Glomerular visceral epithelial cell (primary cell): ENCODE data around the gene SH3D21.

Experiments
- DNase-seq: peaks from one replicate; pipeline ENCODE4 v3.0.0-alpha.2; 2016; ENCODE audit errors: extremely low spot score

Gene SH3D21

DNA sequence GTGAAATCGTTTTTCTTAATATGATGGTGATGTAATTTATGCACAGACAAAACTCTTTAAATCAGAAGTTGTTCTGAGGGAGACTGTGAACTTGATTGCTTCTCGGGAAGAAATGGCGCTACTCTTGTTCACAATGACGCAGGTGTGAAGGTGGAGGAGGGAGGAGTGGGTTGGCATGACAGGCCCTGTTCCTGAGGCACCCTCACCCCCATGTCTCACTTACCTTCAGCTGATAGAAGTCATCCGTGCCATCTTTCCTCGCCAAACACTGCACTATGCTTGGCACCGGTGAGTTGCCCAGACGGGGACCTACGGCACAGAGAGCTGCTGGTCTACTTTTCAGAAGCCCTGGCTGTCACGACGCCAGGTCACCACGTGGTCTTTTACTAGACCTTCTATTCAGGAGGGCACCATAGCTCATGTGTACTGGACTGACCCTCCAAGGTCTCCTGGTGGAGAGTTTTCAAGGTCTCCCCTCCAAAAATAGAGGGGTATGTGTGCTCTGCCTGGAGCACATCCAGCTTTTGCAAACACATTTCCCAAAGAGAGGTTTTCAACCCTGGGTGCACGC lies 52.4 kb downstream of the SH3D21 start:
- DNase-seq, result no peak

DNA sequence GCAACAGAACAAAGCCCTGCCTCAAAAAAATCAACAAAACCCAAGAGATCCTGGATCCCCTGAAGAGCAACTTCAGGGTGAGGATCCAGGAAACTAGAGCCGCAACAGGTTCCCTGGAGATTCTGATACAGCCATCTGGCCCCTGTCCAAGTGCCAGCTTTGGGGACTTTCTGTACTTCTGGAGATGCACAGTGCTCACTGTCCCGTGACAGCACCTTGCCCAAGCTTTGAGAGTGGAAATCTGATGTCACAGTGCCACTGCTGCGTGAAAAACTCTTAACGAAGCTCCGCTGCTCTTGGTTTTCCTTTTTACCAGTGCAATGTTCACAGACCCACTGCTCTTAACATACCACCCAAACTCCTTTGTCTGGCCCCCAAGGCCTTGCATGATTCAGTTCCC lies 53.2 kb downstream of the SH3D21 start:
- no peak for DNase-seq

DNA sequence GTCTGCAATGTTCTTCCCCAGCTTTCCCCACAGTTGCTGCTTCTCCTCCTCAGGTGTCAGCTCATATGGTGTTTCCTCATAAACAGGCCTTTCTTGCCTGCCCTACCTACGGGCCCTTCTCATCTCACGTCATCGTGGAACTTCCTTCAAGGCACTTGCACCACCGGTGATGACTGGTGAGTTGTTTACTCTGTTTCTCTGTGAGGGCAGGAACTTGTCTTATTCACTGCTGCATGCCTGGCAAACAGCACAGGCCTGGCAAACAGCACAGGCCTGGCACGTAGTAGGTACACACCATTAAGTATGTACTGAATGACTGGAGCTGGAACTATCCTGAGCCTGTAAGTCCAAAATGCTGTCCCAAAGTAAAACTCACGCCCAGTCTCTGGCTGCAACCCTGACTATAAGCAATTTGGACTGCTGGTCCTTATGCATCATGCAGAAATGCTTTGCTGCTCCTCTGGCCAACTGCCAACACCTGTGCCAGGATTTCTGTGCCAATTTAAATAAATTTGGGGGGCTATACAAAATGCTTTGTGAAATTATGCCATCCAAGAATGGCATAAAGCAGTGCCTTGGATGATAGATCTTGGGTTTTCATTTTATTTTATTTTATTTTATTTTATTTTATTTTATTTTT lies 53.9 kb downstream of the SH3D21 start:
- DNase-seq, result no peak

DNA sequence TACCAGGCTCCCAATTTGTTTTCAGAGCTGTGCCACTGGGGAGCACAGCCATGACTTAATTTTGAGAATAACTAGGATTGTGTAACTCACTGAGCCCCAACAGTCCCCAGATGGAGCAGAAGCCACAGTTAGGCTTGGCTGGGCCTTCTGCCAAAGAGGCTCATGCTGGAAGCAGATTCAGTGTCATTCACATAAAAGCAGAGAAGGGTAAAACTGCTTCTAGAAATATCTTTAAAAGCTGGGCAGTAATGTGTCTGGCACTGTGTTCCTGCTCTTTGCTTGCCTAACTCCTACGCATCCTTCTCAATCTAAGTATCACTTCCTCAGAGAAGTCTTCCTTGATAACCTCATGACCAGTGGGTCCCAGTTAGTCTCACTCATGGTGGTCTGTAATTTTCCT lies 59.2 kb downstream of the SH3D21 start:
- no peak for DNase-seq

DNA sequence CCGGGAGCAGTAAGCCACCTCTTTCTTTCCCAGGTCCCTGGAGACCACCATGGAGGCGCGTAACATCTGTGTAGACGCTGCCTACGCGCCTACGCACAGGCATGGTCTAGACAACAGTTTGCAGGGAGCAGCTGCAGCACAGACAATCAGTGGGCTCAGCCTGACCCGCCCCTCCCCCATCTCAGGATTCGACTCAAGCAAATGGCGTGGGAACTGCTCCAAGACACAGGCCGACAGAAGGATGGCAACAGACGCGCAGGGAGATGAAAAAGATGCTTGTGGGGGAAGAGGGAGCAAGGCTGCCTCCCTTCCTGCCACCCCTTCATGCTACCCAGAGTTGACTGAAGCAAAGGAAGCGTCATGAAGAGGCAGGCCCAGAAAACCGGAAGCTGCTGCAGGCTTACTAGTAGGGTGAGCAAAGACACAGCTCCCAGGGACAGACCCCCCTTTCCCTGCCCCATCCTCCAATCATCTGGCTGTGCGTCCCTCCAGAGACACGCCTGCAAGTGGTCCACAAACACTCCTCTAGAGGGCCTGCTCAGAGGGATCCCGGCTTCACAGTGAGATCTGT lies 60.0 kb downstream of the SH3D21 start:
- no peak for DNase-seq

DNA sequence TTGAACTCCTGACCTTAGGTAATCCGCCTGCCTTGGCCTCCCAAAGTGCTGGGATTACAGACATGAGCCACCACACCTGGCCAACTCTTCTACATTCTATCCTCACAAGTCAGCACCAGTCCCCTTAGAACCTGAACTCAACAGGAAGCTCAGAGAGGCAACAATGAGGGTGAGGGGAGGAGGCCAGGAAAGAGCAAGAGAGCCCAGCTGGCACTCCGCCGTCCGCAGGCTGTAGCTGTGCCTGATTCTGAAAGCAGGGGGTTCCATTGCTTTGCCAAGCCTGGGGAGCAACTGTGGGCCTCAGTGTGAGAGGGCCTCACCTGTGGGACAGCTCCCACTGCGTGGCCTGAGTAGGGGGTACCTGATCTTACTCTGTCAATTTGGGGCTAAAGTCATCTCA lies 60.9 kb downstream of the SH3D21 start:
- DNase-seq, result no peak

DNA sequence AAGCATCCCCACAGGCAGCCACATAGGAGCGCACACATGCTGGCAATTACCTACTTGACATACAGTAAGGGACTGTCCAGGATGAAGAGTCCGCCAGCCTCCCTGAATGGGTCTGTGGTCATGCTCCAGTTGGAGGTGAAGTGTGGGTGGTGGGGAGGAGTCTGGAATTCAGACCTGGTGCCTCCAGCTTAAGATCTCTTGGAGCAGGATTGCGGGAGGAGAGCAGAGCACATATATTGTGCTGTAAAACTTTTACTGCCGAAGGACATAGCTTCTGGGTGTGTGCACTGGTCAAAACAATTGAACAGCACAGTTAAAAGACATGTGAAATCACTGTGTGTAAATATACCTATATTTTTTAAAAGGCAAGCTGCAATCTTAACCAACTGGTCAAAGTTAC lies 61.6 kb downstream of the SH3D21 start:
- no peak for DNase-seq

DNA sequence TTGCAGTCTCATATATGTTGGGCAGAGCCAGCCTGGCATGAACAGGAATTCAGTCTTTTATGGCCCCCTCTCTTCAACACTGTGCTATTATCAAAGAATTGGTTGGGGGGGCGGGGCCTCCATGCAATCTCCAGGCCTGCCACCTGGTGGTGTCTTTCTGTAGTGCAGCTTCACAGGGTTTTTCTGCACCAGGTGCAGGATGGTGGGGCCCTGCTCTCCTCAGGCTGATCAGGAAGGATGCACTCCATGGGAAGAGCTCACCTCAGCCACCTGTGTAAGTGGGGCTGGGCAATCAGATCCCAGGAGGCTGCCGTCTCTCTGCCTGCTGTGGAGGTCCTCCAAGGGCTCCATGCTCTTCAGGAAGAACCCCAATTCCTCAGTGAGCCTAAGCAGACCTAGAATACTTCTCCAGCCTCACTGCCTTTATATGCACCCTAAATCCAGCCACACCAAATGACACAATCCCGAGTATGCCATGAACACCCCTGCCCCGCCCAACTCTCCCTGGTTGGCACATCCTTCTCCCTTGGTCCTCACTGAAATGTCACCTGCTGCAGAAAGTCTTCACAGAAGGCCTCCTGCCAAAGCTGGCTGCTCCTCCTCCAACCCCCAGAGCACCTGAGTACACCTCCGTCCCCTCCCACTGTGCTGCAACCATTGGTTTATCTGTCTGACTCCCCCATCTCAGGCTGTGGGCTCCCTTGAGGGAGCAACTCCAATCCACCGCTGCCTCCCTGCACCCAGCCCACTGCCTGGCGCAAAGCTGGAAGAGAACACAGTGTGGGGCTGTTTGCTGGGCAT lies 63.1 kb downstream of the SH3D21 start:
- DNase-seq, result peak; percentile 76
